Activated CD4-positive, alpha-beta T cell treated with anti-CD3 and anti-CD28 coated beads, Interleukin-2, Interleukin-6, amounts not matched to agents 100 ng/mL and 50 ng/mL, durations not matched to agents 16 hours and 8 hours (primary cell): ENCODE data around the gene HNRNPU.
"Not testable (repeated sequence)": the region's sequence is repeated elsewhere in the genome, so short reads cannot be mapped to it uniquely, and the experiment has no call there.

Source experiments
- DNase-seq: peaks from one replicate; pipeline ENCODE4 v3.0.0-alpha.2; 2020

The HNRNPU gene

DNA sequence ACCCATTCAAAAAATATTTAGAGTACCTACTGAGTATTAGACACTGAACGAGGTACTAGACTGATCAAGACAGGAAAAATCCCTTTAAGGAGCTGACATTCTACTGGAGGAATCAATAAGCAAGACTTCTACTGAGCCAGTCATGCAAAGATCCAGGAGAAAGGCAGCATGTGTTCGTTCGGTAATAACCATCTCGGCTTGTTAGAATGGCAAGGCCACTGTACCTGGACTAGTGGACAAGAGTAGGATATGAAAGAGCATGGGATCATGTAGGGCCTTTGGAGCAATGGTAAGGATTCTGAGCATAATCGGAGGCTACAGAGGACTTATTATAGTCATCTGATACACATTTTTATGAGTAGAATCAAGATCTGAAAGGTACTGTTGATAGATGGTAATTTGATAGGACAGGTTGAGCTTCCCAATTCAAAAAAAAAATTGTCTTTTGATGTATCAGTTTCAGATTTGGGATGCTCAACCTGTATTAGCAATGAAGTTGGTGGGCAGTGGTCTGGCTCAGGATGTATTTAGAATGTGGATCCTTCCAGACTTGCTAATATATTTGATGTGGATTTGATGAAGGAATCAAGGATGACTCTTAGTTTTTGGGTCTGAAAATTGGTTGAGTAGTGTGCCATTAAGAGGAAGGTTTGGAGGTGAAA is 26.6 kb downstream of the HNRNPU start:
- DNase-seq = no peak

DNA sequence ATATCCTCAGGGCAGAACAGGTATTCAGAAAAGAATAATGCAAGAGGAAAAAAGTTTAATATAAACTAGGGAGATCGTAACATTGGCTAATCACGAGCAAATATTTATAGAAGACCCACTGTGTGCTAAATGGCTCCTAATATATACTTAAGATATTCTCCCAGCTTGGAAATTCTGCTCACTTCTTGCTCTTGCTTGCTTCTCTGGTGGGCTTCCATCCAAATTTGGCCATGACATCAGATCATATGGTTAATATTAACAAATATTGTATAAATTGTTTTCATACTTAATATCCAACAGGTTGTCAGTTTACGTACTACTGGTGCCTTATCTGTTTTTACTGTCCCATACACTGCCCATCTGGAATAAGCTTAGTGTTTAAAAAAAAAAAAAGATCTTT is 27.8 kb downstream of the HNRNPU start:
- DNase-seq = no peak

DNA sequence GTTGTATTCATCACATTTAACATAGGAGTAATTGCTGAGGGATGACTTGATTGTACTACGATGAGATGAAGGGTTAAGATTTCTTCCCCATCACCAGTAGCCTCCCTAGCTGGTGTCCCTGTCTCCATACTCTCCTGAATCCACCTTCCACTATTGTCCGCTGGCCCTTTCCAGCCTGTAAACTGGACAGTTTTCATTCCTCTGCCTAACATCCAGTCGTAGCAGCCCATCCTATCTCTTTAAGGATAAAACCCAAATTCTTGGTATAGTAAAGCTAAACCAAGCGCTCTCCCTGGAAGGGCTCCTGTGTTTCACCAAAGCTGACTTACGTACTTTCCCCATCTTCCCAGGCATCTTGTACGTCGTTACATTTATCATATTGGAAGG is 28.2 kb downstream of the HNRNPU start:
- no peak for DNase-seq

DNA sequence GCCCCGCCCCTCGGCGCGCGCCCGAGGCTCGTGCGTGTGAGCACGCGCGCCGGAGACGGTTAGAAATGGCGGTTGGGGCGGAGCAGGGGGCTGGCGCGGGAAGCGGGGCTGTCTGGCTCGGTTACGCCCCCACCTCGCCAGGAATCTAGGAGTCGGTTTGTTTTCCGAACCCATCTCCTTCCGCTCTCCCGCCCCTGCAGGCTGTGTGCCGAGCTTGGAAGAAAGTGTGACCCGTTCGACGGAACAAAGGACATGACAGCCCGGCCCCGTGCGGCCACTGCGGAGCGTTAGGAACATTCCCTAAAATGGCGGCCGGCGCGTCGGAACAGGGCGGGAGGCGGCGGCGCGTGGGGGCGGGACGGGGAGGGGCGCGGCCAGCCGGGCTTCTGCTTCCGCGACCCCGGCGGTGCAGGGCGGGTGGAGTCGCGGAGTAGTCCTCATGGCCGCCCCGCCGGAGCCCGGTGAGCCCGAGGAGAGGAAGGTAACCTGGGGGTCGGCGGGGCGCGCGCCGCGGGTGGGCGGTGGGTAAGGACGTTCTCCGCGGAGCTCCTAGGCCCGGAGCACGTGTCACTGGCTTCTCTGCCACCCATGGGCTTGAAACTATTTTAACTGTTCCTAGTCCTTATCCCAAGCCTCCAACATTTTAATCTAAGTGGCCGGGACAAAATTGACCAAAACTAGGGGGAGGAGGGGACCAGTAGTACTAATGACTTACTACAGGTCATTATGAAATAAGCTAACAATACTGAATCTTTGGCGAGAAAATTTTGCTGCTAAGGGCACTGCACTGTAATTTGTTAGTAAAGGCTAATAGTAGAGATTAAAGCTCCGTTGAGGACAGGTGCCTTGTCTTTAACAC is 28.8 kb downstream of the HNRNPU start, which contains the start of gene COX20:
Gene COX20, plus strand, starts transcription at position 383 of the 859 bp plus-strand sequence. Its CDS starts 57 bp downstream, at position 440.
- peak; percentile 93 for DNase-seq

DNA sequence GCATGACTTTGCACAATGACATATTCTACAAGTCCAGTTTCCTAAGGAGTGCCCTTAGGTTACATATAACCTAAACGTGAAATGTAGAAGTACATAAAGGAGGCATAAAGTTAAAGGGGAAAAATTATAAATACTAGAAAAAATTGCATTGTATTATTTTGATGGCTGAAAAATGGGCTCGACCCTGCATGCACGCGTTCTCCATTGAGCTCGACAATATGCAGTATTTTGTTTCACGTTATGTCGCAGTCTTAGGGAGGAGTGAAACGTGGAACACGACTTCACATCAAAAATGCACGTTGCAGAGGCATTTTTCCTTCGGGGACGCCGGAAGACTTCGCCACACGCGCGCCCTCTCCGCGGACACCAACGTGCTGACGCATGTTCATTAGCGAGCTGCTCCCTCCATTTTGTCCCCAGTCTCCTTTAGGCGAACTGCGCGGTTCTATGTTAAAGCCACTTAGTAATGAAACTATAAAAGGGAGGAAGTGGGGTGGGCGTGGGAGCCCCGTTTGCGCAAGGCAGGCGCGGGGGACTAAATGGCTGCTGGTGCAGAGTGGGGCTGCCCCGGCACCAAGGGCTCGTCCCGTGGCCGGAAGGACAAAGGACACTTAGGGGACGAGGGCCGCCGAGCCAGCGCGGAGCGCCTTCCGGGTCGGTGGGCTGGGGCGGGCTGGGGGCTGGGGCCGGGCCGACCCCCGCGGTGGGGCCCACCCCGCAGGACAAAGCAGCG is 29.6 kb downstream of the HNRNPU start:
- DNase-seq = peak; percentile 93

DNA sequence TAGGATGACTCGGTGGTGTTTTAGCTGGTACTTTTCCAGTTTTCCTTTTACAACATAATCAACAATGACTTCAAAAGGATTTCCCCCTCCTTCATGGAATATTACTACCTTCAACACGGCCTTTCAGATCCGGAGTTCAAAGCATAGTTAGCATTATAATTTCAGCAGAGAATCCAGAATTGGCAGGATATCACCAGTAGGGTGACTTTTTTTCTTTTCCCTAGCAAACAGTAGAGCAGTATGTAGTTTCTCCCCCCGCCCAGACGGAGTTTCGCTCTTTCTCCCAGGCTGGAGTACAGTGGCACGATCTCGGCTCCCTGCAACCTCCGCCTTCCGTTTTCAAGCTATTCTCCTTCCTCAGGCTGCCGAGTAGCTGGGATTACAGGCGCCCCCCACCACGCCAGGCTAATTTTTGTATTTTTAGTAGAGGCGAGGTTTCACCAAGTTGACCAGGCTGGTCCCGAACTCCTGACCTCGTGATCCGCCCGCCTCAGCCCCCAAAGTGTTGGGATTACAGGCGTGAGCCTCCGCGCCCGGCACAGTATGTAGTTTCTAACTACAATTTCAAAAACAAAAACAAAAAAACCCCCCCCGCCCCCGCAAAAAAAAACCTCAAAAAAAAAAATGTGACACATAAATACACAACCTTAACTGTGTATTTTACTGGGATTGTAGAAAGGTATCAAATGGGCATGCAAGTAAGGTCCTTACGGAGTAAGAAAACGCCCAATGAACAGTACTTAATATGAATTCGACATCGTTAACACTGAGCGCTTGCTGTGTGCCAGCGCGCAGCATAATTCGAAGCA is 30.4 kb downstream of the HNRNPU start:
- DNase-seq = peak; percentile 62

DNA sequence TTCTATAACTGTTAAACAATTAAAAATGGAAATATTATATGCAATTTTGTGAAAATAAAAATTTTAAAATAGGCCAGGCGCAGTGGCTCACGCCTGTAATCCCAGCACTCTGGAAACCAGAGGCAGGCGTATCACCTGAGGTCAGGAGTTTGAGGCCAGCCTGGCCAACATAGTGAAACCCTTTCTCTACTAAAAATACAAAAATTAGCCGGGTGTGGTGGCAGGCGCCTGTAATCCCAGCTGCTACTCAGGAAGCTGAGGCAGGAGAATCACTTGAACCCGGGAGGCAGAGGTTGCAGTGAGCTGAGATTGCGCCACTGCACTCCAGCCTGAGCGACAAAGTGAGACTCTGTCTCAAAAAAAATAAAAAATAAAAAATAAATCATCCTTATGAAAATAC is 31.1 kb downstream of the HNRNPU start:
- DNase-seq = not testable (repeated sequence)

DNA sequence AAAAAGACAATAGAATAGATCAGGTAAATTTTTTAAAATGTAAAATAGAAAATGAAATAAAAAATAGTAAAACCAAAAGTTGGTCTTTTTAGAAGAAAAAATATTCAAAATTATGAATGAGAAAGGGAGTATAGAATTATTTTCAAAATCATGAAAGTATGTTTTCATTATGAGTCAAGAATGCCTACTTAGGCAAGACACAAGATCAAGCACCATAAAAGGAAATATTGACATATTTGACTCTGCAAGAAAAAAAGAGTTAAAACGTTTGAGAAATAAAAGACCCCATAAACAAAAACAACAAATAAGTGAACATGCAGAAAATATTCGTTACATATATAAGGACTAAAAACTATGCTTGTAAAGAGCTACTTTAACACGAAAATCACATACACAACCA is 33.7 kb downstream of the HNRNPU start:
- no peak for DNase-seq

DNA sequence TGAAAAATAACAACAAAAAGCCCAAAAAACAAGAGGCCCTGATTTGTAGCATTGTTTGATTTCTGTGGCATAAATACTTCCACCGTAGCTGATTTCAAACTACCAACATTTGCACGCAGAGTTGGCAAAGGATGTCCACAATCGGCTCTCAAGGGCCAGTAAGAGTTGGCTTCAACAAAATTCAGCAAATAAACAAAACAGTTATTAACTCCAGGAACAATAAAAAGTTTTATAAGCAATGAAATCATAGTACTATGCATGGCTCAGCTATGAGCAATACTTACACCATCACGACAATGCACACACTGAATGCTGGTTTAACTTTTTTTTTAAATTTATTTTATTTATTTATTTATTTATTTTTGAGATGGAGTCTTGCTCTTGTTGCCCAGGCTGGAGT is 37.6 kb downstream of the HNRNPU start:
- DNase-seq = no peak

DNA sequence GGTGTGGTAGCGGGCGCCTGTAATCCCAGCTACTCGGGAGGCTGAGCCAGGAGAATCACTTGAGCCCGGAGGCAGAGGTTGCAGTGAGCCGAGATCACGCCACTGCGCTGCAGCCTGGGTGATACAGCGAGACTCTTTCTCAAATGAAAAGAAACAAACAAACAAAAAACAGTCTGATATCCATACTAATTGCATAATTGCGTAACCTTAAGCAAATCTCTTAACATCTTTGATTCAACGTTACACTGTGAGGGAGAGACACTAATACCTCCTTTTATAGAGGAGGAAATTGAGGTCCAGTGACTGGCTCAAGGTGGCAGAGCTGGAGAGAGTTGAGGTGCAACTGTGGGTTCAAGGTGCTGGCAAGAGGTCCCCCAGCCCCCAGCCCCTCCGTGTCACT is 41.5 kb downstream of the HNRNPU start:
- DNase-seq = no peak

DNA sequence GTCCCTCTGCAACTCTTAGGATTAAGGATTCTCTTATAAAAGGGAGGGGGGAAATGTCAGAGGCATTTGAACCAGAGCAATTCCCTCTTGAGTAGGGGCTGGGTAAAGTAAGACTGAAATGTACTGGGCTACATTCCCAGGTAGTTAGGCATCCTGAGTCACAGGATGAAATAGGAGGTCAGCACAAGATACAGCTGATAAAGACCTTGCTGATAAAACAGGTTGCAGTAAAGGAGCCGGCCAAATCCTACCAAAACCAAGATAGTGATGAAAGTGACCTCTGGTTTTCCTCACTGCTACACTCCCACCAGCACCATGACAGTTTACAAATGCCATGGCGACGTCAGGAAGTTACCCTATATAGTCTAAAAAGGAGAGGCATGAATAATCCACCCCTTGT is 43.2 kb downstream of the HNRNPU start:
- no peak for DNase-seq

DNA sequence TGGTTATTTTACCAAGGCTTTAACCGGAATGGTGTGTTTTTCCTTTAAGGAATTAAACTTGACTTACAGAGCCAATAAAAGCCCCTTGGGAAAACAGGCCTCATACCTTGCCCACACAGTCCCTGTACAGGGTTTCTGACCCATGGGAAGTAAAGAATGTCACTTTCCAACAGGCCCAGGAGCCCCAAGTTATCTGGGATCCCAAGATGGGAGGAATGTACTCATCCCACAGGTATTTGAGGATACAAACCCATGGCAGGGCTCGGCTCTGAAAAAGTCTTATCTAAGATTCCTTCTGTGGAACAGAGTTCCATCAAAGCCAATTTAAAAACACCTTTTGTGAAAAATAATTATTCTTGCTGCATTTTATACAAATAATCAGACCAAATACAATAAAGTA is 44.2 kb downstream of the HNRNPU start:
- no peak for DNase-seq

DNA sequence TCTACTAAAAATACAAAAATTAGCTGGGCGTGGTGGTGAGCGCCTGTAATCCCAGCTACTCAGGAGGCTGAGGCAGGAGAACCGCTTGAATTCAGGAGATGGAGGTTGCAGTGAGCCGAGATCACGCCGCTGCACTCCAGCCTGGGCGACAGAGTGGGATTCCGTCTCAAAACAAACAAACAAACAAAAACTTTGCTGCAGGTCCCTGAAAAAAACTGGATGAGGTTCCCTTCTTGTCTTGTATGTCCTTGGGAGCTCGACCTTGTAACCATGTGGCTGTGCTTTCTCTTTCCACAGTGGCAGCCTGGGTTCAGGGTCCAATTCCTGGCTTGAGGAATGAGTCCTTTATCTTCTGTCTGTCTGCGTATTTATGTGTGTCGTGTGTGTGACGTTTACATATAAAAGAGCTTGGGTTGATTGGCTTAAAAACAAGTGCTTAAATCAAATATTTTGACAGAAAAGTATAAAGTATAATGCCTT is 46.9 kb downstream of the HNRNPU start:
- no peak for DNase-seq

DNA sequence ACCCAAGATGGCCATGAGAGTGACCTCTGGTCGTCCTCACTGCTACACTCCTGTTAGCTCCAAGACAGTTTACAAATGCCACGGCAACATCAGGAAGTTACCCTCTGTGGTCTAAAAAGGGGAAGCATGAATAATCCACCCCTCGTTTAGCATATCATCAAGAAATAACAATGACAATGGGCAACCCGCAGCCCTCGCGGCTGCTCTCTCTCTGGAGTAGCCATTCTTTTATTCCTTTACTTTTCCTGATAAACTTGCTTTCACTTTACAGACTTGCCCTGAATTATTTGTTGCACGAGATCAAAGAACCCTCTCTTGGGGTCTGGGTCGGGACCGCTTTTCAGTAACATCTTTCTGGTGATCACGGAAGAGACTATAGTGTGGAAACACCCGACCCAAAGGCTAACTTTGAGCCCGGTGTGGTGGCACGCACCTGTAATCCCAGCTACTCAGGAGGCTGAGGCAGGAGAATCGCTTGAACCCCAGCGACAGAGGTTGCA is 48.7 kb downstream of the HNRNPU start:
- no peak for DNase-seq

DNA sequence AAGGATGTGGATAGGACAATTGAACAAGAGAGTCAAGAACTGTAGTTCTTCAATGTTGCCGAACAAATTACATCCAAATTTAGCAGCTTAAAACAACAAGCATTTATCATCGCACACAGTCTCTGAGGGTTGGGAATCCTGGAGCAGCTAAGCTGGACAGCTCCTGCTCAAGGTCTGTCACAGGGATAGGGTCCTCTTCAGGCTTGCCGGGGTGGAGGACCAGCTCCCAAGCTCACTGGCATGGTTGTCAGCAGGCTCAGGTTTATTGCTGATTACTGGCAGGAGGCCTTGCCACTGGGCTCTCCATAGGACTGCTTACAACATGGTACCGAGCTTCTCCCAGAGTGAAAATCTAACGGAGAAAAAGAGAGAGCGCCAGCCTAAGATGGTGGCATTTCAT is 51.0 kb downstream of the HNRNPU start:
- no peak for DNase-seq

DNA sequence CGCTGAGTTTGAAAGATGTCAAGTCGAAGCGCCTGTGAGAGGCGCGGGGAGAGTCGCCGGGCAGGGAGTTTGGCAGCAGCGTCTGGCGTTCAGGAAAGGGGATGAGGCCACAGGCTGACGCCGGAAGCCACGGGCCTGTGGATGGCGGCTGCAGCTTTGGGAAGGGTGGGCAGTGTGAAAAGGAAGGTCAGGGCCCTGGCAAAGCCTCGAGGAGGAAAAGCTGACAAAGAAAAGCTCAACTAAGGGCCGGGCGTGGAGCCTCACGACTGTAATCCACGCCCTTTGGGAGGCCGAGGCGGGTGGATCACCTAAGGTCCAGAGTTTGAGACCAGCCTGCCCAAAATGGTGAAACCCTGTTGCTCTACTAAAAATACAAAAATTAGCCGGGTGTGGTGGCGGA is 54.1 kb downstream of the HNRNPU start:
- DNase-seq = no peak

DNA sequence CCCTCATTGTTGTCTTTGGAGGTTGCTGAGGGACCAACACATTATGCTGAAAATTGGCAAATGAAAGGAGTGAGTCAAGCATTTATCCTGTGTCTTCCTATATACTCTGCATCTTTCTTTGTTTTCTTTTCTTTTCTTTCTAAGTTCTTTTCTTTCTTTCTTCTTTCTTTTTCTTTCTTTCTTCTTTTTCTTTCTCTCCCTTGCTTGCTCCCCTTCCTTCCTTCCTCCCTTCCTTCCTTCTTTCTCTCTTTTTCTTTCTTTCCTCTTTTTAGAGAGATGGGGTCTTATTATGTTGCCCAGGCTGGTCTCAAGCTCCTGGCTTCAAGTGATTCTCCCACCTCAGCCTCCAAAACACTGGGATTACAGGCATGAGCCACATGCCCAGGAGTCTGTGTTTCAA is 57.2 kb downstream of the HNRNPU start:
- DNase-seq = no peak

DNA sequence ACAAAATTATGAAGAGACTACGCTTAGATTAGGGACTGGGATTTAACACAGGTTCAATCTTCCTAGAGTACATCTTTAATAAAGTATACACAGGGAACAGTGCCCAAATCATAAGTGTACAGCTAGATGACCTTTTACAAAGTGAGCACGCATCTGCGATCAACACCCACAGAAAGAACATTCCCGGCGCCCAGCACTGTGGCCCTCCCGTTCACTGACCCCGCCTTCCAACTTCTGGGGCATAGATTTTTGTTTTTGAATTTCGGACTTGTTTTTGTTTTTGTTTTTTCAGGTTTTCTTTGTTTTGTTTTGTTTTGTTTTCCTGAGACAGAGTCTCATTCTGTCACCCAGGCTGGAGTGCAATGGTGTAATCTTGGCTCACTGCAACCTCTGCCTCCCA is 59.5 kb downstream of the HNRNPU start:
- no peak for DNase-seq

DNA sequence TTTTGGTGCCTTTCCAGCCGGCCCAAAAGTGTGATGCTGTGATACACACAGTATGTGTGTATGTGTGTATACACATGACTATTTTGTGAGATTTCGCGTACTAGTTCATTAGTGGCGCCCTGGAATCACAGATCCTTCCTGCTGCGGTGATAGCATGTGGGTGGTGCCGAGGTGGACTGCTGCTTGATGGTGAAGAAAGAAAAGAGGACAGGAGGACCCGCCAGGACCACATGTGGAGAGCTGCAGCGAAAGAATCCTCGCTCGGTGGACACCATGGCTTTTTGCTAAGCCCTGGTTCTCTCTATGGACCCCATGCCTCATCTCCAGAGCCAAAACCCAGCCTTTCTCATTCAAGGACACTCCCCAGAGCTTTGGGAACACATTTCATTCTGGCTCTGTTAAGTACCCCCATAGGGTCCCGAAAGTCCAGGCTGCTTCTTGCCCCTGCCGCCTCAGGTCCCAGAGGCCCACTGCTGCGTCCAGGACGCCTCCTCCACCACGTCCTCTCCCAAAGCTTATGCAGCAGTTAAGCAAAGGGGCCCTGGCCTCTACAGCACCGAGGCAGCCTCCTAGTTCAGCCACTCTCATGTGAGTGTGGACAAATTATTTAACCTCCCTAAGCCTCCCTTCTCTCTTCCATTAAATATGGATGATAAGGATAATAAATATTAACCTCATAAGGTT is 61.6 kb downstream of the HNRNPU start:
- no peak for DNase-seq

DNA sequence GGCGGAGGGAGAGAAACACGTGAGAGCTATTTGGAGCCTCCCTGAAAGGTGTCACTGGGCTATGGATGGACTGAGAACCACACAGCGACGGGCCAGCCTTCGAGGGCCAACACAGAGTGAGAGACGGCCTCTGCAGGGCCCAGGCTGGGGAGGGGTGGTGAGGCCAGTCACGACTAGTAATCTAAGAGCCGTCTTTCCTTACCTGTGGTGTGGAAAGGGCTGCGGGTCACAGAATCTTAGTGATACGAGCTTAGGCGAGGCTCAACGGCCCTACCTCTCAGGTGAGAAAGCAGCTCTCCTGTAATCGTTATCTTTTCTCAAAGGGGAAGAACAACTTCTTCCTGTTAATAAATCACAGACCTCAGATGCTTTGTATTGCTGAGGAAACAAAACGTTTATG is 62.3 kb downstream of the HNRNPU start:
- DNase-seq = no peak

DNA sequence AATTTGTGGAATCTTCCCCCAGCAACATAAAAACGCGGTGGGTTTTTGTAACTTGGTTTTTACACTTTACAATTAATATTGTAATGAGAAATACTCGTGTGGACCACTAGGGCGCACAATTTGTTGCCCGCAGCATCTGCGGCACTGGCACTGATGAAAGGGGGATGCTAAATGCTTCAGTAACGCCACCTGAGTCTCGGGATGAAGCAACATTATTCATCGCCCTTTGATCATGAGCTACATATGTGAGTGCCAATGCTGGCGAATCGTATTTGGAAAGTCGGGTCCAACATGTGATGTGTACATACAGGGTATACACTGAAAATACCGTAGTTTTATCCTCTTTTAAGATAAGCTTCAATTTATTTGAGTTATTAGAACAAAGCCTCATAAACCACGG is 63.1 kb downstream of the HNRNPU start:
- DNase-seq = peak; percentile 57

DNA sequence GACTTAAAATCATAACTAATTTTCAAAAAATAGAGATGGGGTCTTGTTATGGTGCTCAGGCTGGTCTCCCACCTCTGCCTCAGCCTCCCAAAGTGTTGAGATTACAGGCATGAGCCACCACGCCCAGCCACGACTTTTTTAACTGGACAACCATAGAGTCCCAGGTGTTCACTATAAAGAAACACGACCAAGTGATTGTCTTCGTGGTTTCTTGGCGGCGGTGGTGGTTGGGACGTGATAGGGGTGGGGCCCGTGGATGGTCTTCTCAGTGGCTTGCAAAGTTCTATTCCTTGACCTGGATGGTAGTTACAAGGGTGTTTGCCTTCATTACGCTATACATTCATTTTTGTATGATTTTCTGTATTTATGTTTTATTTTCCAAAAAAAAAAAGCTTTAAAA is 63.5 kb downstream of the HNRNPU start:
- no peak for DNase-seq
